Measurements from ENCODE around the gene HOMEZ. TPM values are rescaled to one million over a fixed set of nuclear protein-coding genes. Genes with fewer than 3 reads are reported as not detected.
A peak's percentile ranks its signal among the peaks of the same experiment; 100 is the strongest.

The HOMEZ gene
- total and polyA plus RNA-seq, 9 donors = 5.9 to 23.7 (median 13.4) TPM

DNA sequence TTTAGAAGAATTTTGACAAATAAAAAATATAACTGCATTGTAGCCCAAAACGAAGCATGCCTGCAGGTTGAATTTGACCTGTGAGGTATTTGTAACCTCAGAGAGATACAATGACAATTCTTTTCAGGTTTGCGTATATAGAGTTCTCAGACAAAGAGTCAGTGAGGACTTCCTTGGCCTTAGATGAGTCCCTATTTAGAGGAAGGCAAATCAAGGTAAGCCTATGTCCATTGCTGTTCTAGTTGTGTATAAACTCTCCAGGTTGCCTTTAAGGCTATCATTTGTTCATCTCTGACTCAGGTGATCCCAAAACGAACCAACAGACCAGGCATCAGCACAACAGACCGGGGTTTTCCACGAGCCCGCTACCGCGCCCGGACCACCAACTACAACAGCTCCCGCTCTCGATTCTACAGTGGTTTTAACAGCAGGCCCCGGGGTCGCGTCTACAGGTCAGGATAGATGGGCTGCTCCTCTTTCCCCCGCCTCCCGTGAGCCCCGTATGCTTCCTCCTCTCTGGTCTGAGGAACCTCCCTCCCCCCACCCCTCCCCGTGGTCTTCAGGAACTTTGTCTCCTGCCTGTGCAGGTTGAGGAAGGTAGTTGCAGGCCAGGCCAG is 38.0 kb upstream of the HOMEZ start:
- H3K27ac ChIP-seq = no peak overlapping the region

DNA sequence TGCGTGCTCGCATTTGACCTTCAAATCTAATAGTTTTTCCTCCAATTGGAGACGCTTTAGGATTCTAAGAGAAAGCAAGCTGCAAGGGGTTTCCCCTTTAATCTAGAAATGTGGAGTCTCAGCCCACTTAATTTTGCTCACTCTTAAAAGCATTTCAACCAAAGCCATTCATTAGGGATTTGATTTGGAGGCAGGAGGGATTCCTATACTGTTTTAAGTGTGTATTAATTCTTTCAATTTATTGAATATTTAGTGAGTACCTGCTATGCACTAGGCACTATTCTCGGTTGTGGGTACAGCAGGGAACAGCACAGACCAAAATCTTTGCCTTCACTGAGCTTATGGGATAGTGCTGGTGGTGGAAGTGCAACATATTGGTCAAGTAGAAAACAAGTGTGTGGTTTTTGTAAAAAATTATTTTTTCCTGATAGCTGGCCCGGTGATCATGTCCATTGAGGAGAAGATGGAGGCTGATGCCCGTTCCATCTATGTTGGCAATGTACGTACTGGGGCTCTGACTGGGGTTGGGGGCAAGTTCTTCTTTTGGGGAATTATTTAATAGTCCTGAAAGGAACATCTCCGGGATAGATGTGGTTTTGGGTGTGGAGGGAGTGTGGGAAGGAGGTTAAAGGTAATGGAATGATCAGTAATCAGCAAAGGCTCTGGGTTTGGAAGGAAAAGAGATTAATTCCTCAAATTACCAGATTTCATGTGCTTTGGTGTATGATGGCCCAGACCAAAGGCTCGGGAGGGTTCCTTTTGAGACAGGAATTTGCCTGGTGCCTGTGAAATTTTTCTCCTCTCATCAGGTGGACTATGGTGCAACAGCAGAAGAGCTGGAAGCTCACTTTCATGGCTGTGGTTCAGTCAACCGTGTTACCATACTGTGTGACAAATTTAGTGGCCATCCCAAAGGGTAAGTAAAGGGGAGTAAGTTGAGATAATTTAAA is 36.9 kb upstream of the HOMEZ start:
- Histone ChIP-seq H3K9me3 (no peaks in the 10 kb centered on the region), H3K36me3 (no peaks in the 10 kb centered on the region), H3K27me3 (no peaks in the 10 kb centered on the region), H3K4me3 (peak overlapping the region; percentile 81), H3K27ac (peak overlapping the region in 1 of 2 donors; percentile 76), H3K4me1 (ENCODE audit: insufficient read depth) (peaks cover 10% of the 10 kb centered on the region)
- intact Hi-C loops (cut with DNase I) = loop anchor here (10.0 kb wide), 4 partner anchors 142 to 242 kb away; partner anchors contain the start of genes NGDN (in 3 of the 4), AP1G2 (in 1 of the 4), THTPA (in 1 of the 4) and ZFHX2 (in 1 of the 4)
- TF ChIP-seq POLR2A (IDR thresholded peaks at IDR 0.05) (no peak), EP300 (IDR thresholded peaks at IDR 0.05) (no peak)
- TF ChIP-seq, protein P1, sequence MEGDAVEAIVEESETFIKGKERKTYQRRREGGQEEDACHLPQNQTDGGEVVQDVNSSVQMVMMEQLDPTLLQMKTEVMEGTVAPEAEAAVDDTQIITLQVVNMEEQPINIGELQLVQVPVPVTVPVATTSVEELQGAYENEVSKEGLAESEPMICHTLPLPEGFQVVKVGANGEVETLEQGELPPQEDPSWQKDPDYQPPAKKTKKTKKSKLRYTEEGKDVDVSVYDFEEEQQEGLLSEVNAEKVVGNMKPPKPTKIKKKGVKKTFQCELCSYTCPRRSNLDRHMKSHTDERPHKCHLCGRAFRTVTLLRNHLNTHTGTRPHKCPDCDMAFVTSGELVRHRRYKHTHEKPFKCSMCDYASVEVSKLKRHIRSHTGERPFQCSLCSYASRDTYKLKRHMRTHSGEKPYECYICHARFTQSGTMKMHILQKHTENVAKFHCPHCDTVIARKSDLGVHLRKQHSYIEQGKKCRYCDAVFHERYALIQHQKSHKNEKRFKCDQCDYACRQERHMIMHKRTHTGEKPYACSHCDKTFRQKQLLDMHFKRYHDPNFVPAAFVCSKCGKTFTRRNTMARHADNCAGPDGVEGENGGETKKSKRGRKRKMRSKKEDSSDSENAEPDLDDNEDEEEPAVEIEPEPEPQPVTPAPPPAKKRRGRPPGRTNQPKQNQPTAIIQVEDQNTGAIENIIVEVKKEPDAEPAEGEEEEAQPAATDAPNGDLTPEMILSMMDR (IDR thresholded peaks at IDR 0.05) = no peak
- no peak for DNase-seq
- WGBS, 3 donors = 33 to 34% (median 33%) methylated on average over 10 of the region's 10 CpGs

More for the DNA sequence above, 38.0 kb upstream of the HOMEZ start:
- no peak overlapping the region for H3K4me3 ChIP-seq
- TF ChIP-seq POLR2A (IDR thresholded peaks at IDR 0.05) (no peak), EP300 (IDR thresholded peaks at IDR 0.05) (no peak)
- TF ChIP-seq, protein P1 (IDR thresholded peaks at IDR 0.05) = no peak
- H3K4me1 ChIP-seq (ENCODE audit: insufficient read depth) = peaks cover 10% of the 10 kb centered on the region
- H3K36me3 ChIP-seq = no peaks in the 10 kb centered on the region
- 56 to 67% (median 65%) methylated on average over 18 of the region's 18 CpGs for WGBS, 3 donors
- H3K9me3 ChIP-seq = no peaks in the 10 kb centered on the region
- intact Hi-C loops (cut with DNase I) = loop anchor here (10.0 kb wide), 4 partner anchors 141 to 241 kb away; partner anchors contain the start of genes NGDN (in 3 of the 4), AP1G2 (in 1 of the 4), THTPA (in 1 of the 4) and ZFHX2 (in 1 of the 4)
- H3K27me3 ChIP-seq = no peaks in the 10 kb centered on the region
- DNase-seq = no peak

DNA sequence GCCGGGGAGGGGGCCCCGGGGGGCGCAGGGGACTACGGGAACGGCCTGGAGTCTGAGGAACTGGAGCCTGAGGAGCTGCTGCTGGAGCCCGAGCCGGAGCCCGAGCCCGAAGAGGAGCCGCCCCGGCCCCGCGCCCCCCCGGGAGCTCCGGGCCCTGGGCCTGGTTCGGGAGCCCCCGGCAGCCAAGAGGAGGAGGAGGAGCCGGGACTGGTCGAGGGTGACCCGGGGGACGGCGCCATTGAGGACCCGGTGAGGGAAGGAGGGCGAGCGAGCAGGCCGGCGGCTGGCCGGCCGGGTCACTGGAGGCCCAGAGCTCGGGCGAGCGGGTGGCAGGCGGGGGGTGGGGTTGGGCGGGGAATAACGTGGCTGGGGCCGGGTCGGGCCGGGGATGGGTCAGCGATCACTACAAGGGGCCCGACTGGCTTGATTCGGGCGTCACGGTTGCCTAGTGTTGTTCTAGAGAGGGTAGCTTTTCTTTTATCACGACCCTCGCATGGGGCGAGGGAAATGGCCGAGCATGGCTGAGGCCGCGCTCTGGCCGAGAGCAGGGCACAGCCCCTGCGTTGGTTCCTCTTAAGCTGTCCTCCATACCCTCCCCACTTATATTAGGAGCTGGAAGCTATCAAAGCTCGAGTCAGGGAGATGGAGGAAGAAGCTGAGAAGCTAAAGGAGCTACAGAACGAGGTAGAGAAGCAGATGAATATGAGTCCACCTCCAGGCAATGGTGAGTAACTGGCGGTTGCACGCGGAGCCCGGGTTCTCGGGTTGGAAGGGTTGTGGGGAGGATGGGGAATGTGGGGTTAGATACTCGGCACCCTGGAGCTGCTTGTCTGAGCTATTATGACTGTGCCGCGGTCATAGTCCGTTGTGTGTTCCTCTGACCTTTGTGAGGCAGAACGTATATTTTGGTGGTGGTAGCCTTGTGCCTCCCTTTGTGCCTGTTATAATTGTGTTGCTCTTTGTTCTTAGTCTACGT is 35.9 kb upstream of the HOMEZ start:
- 1% methylated on average over 23 to 64 of the region's 64 CpGs for WGBS, 3 donors
- no peaks in the 10 kb centered on the region for H3K9me3 ChIP-seq
- DNase-seq = peak in 1 of 5 donors; percentile 70

More for the DNA sequence above, 35.9 kb upstream of the HOMEZ start:
- H3K27ac ChIP-seq = peak overlapping the region; percentile 67 to 76
- H3K36me3 ChIP-seq = no peaks in the 10 kb centered on the region
- H3K4me3 ChIP-seq = peak overlapping the region; percentile 81
- H3K4me1 ChIP-seq (ENCODE audit: insufficient read depth) = peaks cover 10% of the 10 kb centered on the region
- TF ChIP-seq, protein P1 (IDR thresholded peaks at IDR 0.05) = no peak
- no peak for TF ChIP-seq POLR2A (IDR thresholded peaks at IDR 0.05)
- TF ChIP-seq EP300 (IDR thresholded peaks at IDR 0.05) = no peak
- H3K27me3 ChIP-seq = no peaks in the 10 kb centered on the region
- intact Hi-C loops (cut with DNase I) = loop anchor here (2.0 to 10.0 kb wide), 5 partner anchors 19 to 243 kb away; partner anchors contain the start of genes NGDN (in 3 of the 4), PPP1R3E (in 2 of the 4), AP1G2 (in 1 of the 4) and THTPA (in 1 of the 4)

Measured in ovary (tissue), 9 donors.